ENCODE data around the gene KCNT1.

Gene KCNT1

GRCh38 chr9:135698767-135699166 lies 3.2 kb upstream of the KCNT1 start:
- Mint-ChIP-seq H3K36me3 (ENCODE audit: low read depth) (no peaks in the 10 kb centered on the region), H3K4me1 (ENCODE audit: low read depth) (no peaks in the 10 kb centered on the region), H3K27me3 (ENCODE audit: low read depth) (no peaks in the 10 kb centered on the region), H3K27ac (no peak overlapping the region), H3K4me3 (no peak overlapping the region), H3K9me3 (no peaks in the 10 kb centered on the region)
- no peak for DNase-seq (ENCODE audit: low spot score)

DNA sequence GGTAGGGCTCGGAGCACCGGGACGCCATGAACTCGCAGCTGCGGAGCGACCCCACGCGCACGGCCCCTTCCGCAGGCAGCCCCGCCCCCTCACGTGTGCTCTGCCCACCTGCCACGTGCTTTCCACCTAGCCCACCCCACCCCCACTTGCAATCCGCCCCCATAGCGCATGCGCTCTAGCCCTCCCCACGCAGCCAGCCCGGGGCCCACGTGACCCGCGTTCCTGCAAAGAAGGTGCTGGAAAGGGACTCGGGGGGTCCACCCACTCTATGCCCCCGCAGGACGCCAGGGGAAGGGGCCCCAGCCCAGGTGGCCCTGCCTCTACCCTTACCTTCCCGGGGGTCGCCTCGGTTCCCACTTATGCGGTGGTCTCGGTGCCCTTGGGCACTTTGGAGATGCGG lies 2.5 kb upstream of the KCNT1 start, which contains the start of gene SOHLH1:
SOHLH1 (minus strand) TSS at position 42 of the 400 bp plus-strand sequence; CDS start at position 28, 14 bp downstream.
- Mint-ChIP-seq H3K4me3 (no peak within 1 kb of the TSS), H3K9me3 (no peaks in the 10 kb centered on the region), H3K4me1 (ENCODE audit: low read depth) (no peaks in the 10 kb centered on the region), H3K27me3 (ENCODE audit: low read depth) (no peaks in the 10 kb centered on the region), H3K27ac (no peak within 1 kb of the TSS), H3K36me3 (ENCODE audit: low read depth) (no peaks in the 10 kb centered on the region)
- DNase-seq (ENCODE audit: low spot score): no peak

GRCh38 chr9:135700525-135700924 lies 1.5 kb upstream of the KCNT1 start:
- Mint-ChIP-seq H3K9me3 (no peaks in the 10 kb centered on the region), H3K4me1 (ENCODE audit: low read depth) (no peaks in the 10 kb centered on the region), H3K27ac (no peak overlapping the region), H3K27me3 (ENCODE audit: low read depth) (no peaks in the 10 kb centered on the region), H3K36me3 (ENCODE audit: low read depth) (no peaks in the 10 kb centered on the region), H3K4me3 (no peak overlapping the region)
- no peak for DNase-seq (ENCODE audit: low spot score)

- no peaks in the 10 kb centered on the region for H3K27me3 Mint-ChIP-seq (ENCODE audit: low read depth)
- H3K4me3 Mint-ChIP-seq: no peak overlapping the region
- H3K27ac Mint-ChIP-seq: no peak overlapping the region
- H3K9me3 Mint-ChIP-seq: no peaks in the 10 kb centered on the region
- no peaks in the 10 kb centered on the region for H3K4me1 Mint-ChIP-seq (ENCODE audit: low read depth)
- no peaks in the 10 kb centered on the region for H3K36me3 Mint-ChIP-seq (ENCODE audit: low read depth)
- DNase-seq (ENCODE audit: low spot score): no peak
Observed at GRCh38 chr9:135701067-135701958, 672 bp upstream of the KCNT1 start.

DNA sequence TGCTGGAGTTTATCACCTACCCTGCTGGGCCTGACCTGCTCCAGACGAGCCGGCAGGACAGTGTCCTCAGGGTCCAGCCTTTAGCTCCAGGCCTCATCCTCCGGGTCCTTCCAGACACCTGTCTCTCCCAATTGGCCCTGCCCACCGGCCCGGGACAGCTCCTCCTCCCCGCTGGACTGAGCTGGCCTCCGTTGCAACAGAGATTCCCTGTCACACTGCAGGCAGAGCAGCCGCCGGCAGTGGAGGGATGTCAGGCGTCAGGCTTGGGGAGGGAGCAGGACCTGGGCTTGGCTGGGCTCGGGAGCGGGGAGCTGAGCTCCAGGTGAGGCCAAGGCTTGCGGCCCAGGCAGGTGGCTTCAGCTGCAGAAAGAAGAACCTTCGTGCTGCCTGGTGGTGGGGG lies 1.7 kb downstream of the KCNT1 start:
- H3K9me3 Mint-ChIP-seq: no peaks in the 10 kb centered on the region
- no peak overlapping the region for H3K4me3 Mint-ChIP-seq
- no peaks in the 10 kb centered on the region for H3K27me3 Mint-ChIP-seq (ENCODE audit: low read depth)
- no peaks in the 10 kb centered on the region for H3K36me3 Mint-ChIP-seq (ENCODE audit: low read depth)
- DNase-seq (ENCODE audit: low spot score): no peak
- H3K4me1 Mint-ChIP-seq (ENCODE audit: low read depth): no peaks in the 10 kb centered on the region
- no peak overlapping the region for H3K27ac Mint-ChIP-seq

GRCh38 chr9:135704483-135704882 lies 2.5 kb downstream of the KCNT1 start:
- Mint-ChIP-seq H3K27ac (no peak overlapping the region), H3K4me1 (ENCODE audit: low read depth) (no peaks in the 10 kb centered on the region), H3K9me3 (no peaks in the 10 kb centered on the region), H3K27me3 (ENCODE audit: low read depth) (no peaks in the 10 kb centered on the region), H3K4me3 (no peak overlapping the region), H3K36me3 (ENCODE audit: low read depth) (no peaks in the 10 kb centered on the region)
- no peak for DNase-seq (ENCODE audit: low spot score)

GRCh38 chr9:135705376-135705775 lies 3.4 kb downstream of the KCNT1 start:
- Mint-ChIP-seq H3K27me3 (ENCODE audit: low read depth) (no peaks in the 10 kb centered on the region), H3K27ac (no peak overlapping the region), H3K4me3 (no peak overlapping the region), H3K4me1 (ENCODE audit: low read depth) (no peaks in the 10 kb centered on the region), H3K36me3 (ENCODE audit: low read depth) (no peaks in the 10 kb centered on the region), H3K9me3 (no peaks in the 10 kb centered on the region)
- DNase-seq (ENCODE audit: low spot score): no peak

DNA sequence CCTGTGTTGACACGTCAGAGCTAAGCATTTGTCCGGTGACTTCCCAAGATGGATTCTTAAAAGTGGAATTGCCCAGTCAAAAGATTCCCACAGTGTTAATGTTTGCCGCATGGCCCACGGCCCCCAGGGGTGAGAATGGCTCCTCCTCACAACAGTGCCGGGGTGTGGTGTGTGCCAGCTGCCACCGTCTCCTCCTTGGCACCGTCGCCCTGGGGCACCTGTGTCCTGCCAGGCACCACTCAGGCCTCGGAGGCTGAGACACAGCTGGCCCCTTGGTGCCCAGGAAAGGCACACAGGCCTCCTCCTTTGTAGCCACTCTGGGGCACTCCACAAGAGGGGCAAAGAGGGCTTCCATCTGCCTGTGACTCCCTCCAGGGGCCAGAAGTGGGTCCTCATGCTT lies 4.3 kb downstream of the KCNT1 start:
- Mint-ChIP-seq H3K4me1 (ENCODE audit: low read depth) (no peaks in the 10 kb centered on the region), H3K27ac (no peak overlapping the region), H3K9me3 (no peaks in the 10 kb centered on the region), H3K36me3 (ENCODE audit: low read depth) (no peaks in the 10 kb centered on the region), H3K27me3 (ENCODE audit: low read depth) (no peaks in the 10 kb centered on the region), H3K4me3 (no peak overlapping the region)
- no peak for DNase-seq (ENCODE audit: low spot score)

DNA sequence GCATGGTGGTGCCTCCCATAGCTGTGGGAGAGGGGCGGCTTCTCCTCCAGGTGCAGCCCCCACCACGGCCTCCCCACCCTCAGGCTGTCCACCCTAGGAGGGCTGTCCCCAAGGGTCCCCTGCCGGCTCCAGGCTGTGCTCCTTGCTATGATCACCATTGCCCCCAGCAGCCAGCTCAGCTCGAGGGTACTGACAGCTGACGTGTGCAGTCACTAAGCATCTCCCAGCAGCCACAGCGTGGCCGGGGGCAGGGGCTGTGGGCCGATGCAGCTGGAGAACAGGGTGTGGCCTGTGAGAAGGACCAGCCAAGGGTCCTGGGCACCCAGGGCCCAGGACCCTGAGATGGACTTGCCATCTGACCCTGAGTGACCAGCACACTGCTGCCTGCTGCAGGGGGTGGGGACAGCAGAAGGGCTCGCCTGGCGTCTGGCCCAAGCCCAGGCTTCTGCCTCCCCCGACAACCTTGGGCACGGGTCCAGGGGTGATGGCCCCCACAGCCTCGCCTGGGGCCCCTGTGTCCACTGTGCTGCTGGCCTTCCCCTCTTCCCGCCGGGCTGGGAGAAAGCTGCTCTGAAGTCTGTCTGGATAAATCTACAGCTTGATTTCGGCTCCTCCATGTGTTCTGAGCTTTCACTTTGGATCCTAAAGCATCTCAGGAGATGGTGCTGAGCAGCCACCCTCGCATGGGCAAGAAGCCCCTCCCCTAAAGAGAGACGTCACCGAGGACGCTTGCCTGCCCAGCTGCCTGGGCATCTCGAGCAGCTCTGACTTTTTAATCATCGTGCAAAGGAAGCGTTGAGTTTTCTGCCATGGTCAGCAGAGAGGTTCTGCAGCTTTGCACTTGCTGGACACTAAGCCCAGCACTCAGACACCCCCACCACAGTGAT lies 5.5 kb downstream of the KCNT1 start:
- Mint-ChIP-seq H3K36me3 (ENCODE audit: low read depth) (no peaks in the 10 kb centered on the region), H3K27ac (no peak overlapping the region), H3K9me3 (no peaks in the 10 kb centered on the region), H3K4me1 (ENCODE audit: low read depth) (no peaks in the 10 kb centered on the region), H3K27me3 (ENCODE audit: low read depth) (no peaks in the 10 kb centered on the region), H3K4me3 (no peak overlapping the region)
- no peak for DNase-seq (ENCODE audit: low spot score)

- Mint-ChIP-seq H3K4me3 (no peak overlapping the region), H3K9me3 (no peaks in the 10 kb centered on the region)
- no peak for DNase-seq (ENCODE audit: low spot score)
Observed at GRCh38 chr9:135708164-135708563, 6.2 kb downstream of the KCNT1 start.

DNA sequence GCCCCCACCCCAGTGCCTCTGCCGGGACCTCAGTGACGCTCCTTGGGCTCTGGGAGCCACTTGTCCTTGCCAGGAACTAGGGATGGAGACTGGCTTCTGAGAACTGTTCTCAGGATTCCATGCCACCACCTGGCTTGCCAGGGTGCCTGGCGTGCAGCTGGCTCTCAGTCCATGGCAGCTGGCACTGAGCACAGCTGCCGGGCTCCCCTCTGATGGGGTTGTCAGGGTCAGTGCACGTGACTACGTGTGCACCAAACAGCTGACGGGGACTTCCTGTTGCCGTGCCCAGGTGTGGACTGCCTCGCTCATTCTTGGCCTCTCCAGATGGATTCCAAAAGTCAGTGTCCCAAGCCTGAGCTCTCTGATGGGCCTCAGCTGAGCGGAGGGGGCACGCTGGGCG lies 9.4 kb downstream of the KCNT1 start:
- Mint-ChIP-seq H3K4me1 (ENCODE audit: low read depth) (no peaks in the 10 kb centered on the region), H3K36me3 (ENCODE audit: low read depth) (no peaks in the 10 kb centered on the region), H3K27ac (no peak overlapping the region), H3K27me3 (ENCODE audit: low read depth) (peaks cover 12% of the 10 kb centered on the region), H3K9me3 (no peaks in the 10 kb centered on the region), H3K4me3 (no peak overlapping the region)
- no peak for DNase-seq (ENCODE audit: low spot score)

More at GRCh38 chr9:135708164-135708563, 6.2 kb downstream of the KCNT1 start:
- Mint-ChIP-seq H3K36me3 (ENCODE audit: low read depth) (no peaks in the 10 kb centered on the region), H3K4me1 (ENCODE audit: low read depth) (no peaks in the 10 kb centered on the region), H3K27me3 (ENCODE audit: low read depth) (no peaks in the 10 kb centered on the region), H3K27ac (no peak overlapping the region)

DNA sequence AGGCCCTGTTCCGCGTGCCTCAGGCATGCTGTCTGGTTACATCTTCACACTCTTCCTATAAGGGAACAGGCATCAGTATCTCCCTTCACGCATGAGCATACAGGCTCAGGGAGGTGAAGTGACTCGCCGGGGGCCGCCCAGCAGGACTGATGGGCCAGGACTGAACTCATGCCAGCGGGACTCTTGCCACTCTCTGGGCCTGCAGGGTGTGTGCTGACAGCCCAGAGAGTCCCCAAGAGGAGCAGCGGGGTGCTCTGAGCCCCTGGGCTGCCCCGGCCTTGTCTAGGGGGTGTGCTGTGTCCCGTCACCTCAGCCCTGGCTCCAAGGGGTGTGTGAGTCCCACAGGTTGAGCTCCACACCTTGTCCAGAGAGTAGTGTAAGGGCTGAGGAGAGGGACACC lies 9.9 kb downstream of the KCNT1 start:
- no peak for DNase-seq (ENCODE audit: low spot score)
- Mint-ChIP-seq H3K27ac (no peak overlapping the region), H3K9me3 (no peaks in the 10 kb centered on the region), H3K27me3 (ENCODE audit: low read depth) (peaks cover 12% of the 10 kb centered on the region), H3K36me3 (ENCODE audit: low read depth) (no peaks in the 10 kb centered on the region), H3K4me3 (no peak overlapping the region), H3K4me1 (ENCODE audit: low read depth) (no peaks in the 10 kb centered on the region)

DNA sequence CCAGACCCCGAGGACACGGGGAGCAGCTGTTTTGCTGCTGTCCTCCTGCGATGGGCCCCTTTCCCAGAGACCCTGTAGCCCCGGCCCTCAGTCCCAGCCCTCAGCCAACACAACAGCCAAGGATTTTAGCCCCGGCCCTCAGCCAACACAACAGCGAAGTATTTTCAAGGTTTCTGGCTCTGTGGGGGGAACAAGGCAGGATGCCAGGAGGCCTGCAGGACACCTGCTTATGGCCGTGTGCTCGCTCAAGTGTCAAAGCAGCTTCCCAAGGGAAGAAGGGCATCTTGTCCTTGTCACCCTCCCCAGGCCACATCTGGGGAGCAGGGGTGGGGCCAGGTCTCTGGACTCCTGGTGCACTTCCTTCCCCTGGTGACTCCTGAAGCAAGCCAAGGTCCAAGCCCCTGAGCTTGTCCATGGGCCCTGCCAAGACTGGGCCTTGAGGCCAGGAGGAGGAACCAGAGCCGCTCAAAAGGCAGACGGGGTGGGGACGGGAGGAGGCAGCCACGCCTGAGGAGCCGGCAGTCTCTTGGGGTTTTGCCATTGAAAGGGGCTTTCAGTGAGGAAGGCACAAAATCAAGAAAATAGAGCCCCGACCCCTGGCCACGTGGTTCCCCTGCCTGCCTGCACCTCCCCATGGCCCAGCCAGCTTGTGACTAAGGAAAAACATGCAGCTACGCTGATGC lies 10.8 kb downstream of the KCNT1 start:
- peaks cover 12% of the 10 kb centered on the region for H3K27me3 Mint-ChIP-seq (ENCODE audit: low read depth)
- no peak for DNase-seq (ENCODE audit: low spot score)
- no peaks in the 10 kb centered on the region for H3K36me3 Mint-ChIP-seq (ENCODE audit: low read depth)
- H3K4me1 Mint-ChIP-seq (ENCODE audit: low read depth): no peaks in the 10 kb centered on the region
- H3K27ac Mint-ChIP-seq: no peak overlapping the region
- no peak overlapping the region for H3K4me3 Mint-ChIP-seq
- H3K9me3 Mint-ChIP-seq: no peaks in the 10 kb centered on the region

Data from T-helper 2 cell treated with Interferon-gamma antibody and Interleukin-4, amounts not matched to agents 5 μg/mL and 100 μg/mL, for 36 hours (primary cell).